Trophoblast cell (in vitro differentiated cells and primary cell): Measurements from ENCODE around the gene TGIF1.

Experiments
- DNase-seq, 2 donors: peaks; one replicate each; pipeline ENCODE4 v3.0.0-alpha.2; 2016
- H2AFZ ChIP-seq: 2 replicates; pipeline ENCODE4 v1.6.1; 2013; ENCODE audit warnings: low read length, moderate library complexity, mild to moderate bottlenecking; ENCODE audit not compliant: insufficient read depth, poor library complexity
- H2AK5ac ChIP-seq: 2 replicates; pipeline ENCODE4 v1.6.1; 2013; ENCODE audit warnings: mild to moderate bottlenecking, low read length
- H2BK120ac ChIP-seq: 2 replicates; pipeline ENCODE4 v1.6.1; 2013; ENCODE audit warnings: low read length, mild to moderate bottlenecking, moderate library complexity; ENCODE audit not compliant: insufficient read depth, poor library complexity
- H2BK12ac ChIP-seq: 2 replicates; pipeline ENCODE4 v1.6.1; 2013; ENCODE audit warnings: mild to moderate bottlenecking, low read length, moderate library complexity
- H2BK5ac ChIP-seq: 2 replicates; pipeline ENCODE4 v1.6.1; 2013; ENCODE audit warnings: low read length, low read depth, moderate library complexity, mild to moderate bottlenecking; ENCODE audit not compliant: poor library complexity
- H3K14ac ChIP-seq: 2 replicates; pipeline ENCODE4 v1.6.1; 2013; ENCODE audit warnings: mild to moderate bottlenecking, low read length
- H3K18ac ChIP-seq: 2 replicates; pipeline ENCODE4 v1.6.1; 2013; ENCODE audit warnings: mild to moderate bottlenecking, low read length
- H3K23ac ChIP-seq: 2 replicates; pipeline ENCODE4 v1.6.1; 2013; ENCODE audit warnings: low read length
- H3K27ac ChIP-seq: 2 replicates; pipeline ENCODE4 v1.5.1; 2013; ENCODE audit warnings: low read depth, mild to moderate bottlenecking, inconsistent platforms, low read length, moderate library complexity
- H3K27me3 ChIP-seq: 2 replicates; pipeline ENCODE4 v1.6.1; 2013; ENCODE audit warnings: inconsistent platforms, mild to moderate bottlenecking, low read length, moderate library complexity; ENCODE audit not compliant: insufficient read depth
- H3K36me3 ChIP-seq, 2 experiments: 1 replicate in 1 of 2; 2 replicates in 1 of 2; pipeline ENCODE4 v1.6.1; 2013; ENCODE audit warnings: low read length in 2 of 2, mild to moderate bottlenecking in 2 of 2, moderate library complexity in 1 of 2; ENCODE audit not compliant: insufficient read depth in 2 of 2, control insufficient read depth in 1 of 2
- H3K4ac ChIP-seq: 2 replicates; pipeline ENCODE4 v1.6.1; 2013; ENCODE audit warnings: low read depth, mild to moderate bottlenecking, low read length, moderate library complexity
- H3K4me1 ChIP-seq, 2 experiments: 1 replicate in 1 of 2; 2 replicates in 1 of 2; pipeline ENCODE4 v1.6.1; 2013; ENCODE audit warnings: low read length in 2 of 2, mild to moderate bottlenecking in 2 of 2, moderate library complexity in 1 of 2; ENCODE audit not compliant: insufficient read depth in 2 of 2, control insufficient read depth in 1 of 2
- H3K4me2 ChIP-seq: 2 replicates; pipeline ENCODE4 v1.6.1; 2013; ENCODE audit warnings: inconsistent platforms, mild to moderate bottlenecking, low read length, moderate library complexity
- H3K4me3 ChIP-seq: 2 replicates; pipeline ENCODE4 v1.5.1; 2013; ENCODE audit warnings: mild to moderate bottlenecking, low read depth, low read length, inconsistent platforms
- H3K79me1 ChIP-seq: one replicate; pipeline ENCODE4 v1.6.1; 2013; ENCODE audit warnings: low read length
- H3K79me2 ChIP-seq: 2 replicates; pipeline ENCODE4 v1.6.1; 2013; ENCODE audit warnings: low read length, mild to moderate bottlenecking; ENCODE audit not compliant: control insufficient read depth, insufficient read depth, poor library complexity
- H3K9ac ChIP-seq: 2 replicates; pipeline ENCODE4 v1.6.1; 2013; ENCODE audit warnings: mild to moderate bottlenecking, low read length
- H3K9me3 ChIP-seq: 2 replicates; pipeline ENCODE4 v1.6.1; 2013; ENCODE audit warnings: low read depth, mild to moderate bottlenecking, control low read depth, inconsistent platforms, low read length; ENCODE audit not compliant: insufficient read depth
- H4K12ac ChIP-seq: 2 replicates; pipeline ENCODE4 v1.6.1; 2013; ENCODE audit warnings: low read depth, mild to moderate bottlenecking, low read length, moderate library complexity
- H4K8ac ChIP-seq: 2 replicates; pipeline ENCODE4 v1.6.1; 2013; ENCODE audit warnings: low read depth, mild to moderate bottlenecking, low read length, moderate library complexity
- H4K91ac ChIP-seq: one replicate; pipeline ENCODE4 v1.6.1; 2013; ENCODE audit warnings: low read depth, mild to moderate bottlenecking, low read length, moderate library complexity
- WGBS: extraction: QIAGEN DNeasy Blood & Tissue Kit; methylation state at CpG from one replicate; pipeline ENCODE4 v1.1.7; 2013; ENCODE audit warnings: missing lambda C conversion rate; ENCODE audit not compliant: insufficient read length, insufficient coverage; ENCODE audit errors: extremely low coverage; 5-methylcytosine and 5-hydroxymethylcytosine counted together

TGIF1 gene

DNA sequence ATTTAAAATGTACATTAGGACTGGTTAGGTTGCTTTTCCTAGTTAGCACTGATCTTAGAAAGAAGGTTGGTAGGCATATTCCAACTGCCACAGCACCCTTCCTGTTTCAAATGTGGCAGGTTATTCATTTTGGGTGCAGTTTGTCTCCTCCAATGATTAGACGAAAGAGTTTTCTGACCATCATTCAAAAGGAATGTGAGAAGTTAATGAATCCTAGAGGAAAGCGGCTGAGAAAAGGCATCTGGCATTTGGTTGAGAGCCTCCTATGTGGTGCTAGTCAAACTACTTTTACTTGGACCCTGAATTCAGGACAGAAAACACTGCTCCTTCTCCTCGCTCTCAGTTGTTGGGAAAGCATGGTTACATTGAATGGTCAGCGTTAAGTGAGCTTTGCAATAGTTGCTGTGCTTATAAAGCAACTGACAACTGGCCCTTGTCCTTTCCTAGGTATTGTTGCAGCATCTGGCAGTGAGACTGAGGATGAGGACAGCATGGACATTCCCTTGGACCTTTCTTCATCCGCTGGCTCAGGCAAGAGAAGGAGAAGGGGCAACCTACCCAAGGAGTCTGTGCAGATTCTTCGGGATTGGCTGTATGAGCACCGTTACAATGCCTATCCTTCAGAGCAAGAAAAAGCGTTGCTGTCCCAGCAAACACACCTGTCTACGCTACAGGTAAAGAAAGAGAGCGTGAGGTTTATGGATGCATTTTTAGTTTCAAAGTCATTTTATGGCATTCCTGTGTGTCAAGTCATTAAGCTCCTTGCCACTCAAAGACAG lies 6.1 kb downstream of the TGIF1 start:
- Histone ChIP-seq H4K91ac (no peak overlapping the region), H3K23ac (no peak overlapping the region), H3K79me2 (peaks cover 24% of the 10 kb centered on the region), H2BK5ac (no peak overlapping the region), H3K4me1 (peaks cover 0 to 7% of the 10 kb centered on the region in 2 experiments), H2AK5ac (no peak overlapping the region), H3K4me3 (no peak overlapping the region), H4K12ac (no peak overlapping the region), H3K79me1 (peaks cover 24% of the 10 kb centered on the region), H4K8ac (no peak overlapping the region), H3K18ac (peak overlapping the region; percentile 57), H2BK12ac (no peak overlapping the region), H3K4me2 (peak overlapping the region; percentile 7), H3K9ac (no peak overlapping the region), H3K36me3 (peaks cover 17 to 23% of the 10 kb centered on the region in 2 experiments), H3K9me3 (no peaks in the 10 kb centered on the region), H2BK120ac (no peak overlapping the region), H2AFZ (no peak overlapping the region), H3K27me3 (no peaks in the 10 kb centered on the region), H3K27ac (peak overlapping the region; percentile 2), H3K14ac (no peak overlapping the region), H3K4ac (peak overlapping the region; percentile 19)
- no CpG with 5 or more reads among the region's 10 CpGs for WGBS
- DNase-seq, result peak in 1 of 2 donors; percentile 39

- H3K9me3 ChIP-seq, result no peaks in the 10 kb centered on the region
- H3K79me2 ChIP-seq, result peaks cover 19% of the 10 kb centered on the region
- WGBS, result no CpG with 5 or more reads among the region's 1 CpG
- H2BK12ac ChIP-seq, result no peak overlapping the region
- no peak overlapping the region for H4K8ac ChIP-seq
- no peak overlapping the region for H3K9ac ChIP-seq
- no peak overlapping the region for H3K4me2 ChIP-seq
- H3K18ac ChIP-seq, result no peak overlapping the region
- H2BK5ac ChIP-seq, result no peak overlapping the region
- peaks cover 0 to 7% of the 10 kb centered on the region in 2 experiments for H3K4me1 ChIP-seq
- H4K12ac ChIP-seq, result no peak overlapping the region
- H2AK5ac ChIP-seq, result no peak overlapping the region
- H4K91ac ChIP-seq, result no peak overlapping the region
- no peak for DNase-seq
- peaks cover 20% of the 10 kb centered on the region for H3K79me1 ChIP-seq
- H3K14ac ChIP-seq, result no peak overlapping the region
- no peak overlapping the region for H2BK120ac ChIP-seq
- H3K4me3 ChIP-seq, result no peak overlapping the region
- H3K23ac ChIP-seq, result no peak overlapping the region
- no peak overlapping the region for H3K27ac ChIP-seq
- no peak overlapping the region for H3K4ac ChIP-seq
- no peak overlapping the region for H2AFZ ChIP-seq
- no peaks in the 10 kb centered on the region for H3K27me3 ChIP-seq
- peaks cover 17 to 23% of the 10 kb centered on the region in 2 experiments for H3K36me3 ChIP-seq
Measured at GRCh38 chr18:3456686-3457069, 6.7 kb downstream of the TGIF1 start.

GRCh38 chr18:3457261-3457724 lies 7.3 kb downstream of the TGIF1 start:
- Histone ChIP-seq H3K27ac (no peak overlapping the region), H2BK12ac (no peak overlapping the region), H3K18ac (no peak overlapping the region), H2AFZ (no peak overlapping the region), H3K14ac (no peak overlapping the region), H4K12ac (no peak overlapping the region), H3K4me1 (peaks cover 0 to 7% of the 10 kb centered on the region in 2 experiments), H3K79me1 (peaks cover 13% of the 10 kb centered on the region), H3K79me2 (peaks cover 13% of the 10 kb centered on the region), H3K27me3 (no peaks in the 10 kb centered on the region), H2BK120ac (no peak overlapping the region), H3K9me3 (no peaks in the 10 kb centered on the region), H3K4me2 (no peak overlapping the region), H3K4me3 (no peak overlapping the region), H3K23ac (no peak overlapping the region), H2BK5ac (no peak overlapping the region), H2AK5ac (no peak overlapping the region), H4K8ac (no peak overlapping the region), H4K91ac (no peak overlapping the region), H3K4ac (peak overlapping the region; percentile 64), H3K9ac (no peak overlapping the region), H3K36me3 (peaks cover 14 to 25% of the 10 kb centered on the region in 2 experiments)
- no peak for DNase-seq
- no CpG with 5 or more reads among the region's 15 CpGs for WGBS

DNA sequence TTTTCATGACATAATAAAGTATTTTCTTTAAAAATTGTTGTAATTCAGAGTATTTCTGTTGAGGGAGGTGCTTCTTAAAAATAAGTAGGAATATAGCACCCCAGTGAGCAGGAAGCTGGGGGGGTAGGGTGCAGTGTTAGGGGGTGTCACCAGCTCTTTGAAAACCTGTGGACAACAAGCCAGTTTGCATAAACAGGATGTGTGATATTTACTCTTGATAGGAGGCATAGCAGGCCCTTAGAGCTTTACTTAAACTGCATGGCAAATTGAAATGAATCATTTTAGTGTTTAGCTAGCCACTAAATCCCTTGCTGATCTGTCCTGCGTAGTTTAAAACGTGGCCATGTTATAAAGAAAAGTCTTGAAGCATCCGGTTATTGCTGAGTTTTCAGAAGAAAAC lies 8.4 kb downstream of the TGIF1 start:
- peaks cover 14 to 25% of the 10 kb centered on the region in 2 experiments for H3K36me3 ChIP-seq
- H2AK5ac ChIP-seq, result no peak overlapping the region
- no peak overlapping the region for H3K18ac ChIP-seq
- H4K8ac ChIP-seq, result no peak overlapping the region
- peak overlapping the region; percentile 63 for H2BK5ac ChIP-seq
- H3K23ac ChIP-seq, result no peak overlapping the region
- no peak overlapping the region for H4K12ac ChIP-seq
- peaks cover 5% of the 10 kb centered on the region for H3K79me1 ChIP-seq
- H3K4ac ChIP-seq, result no peak overlapping the region
- H3K27me3 ChIP-seq, result no peaks in the 10 kb centered on the region
- H2BK120ac ChIP-seq, result no peak overlapping the region
- no peak overlapping the region for H3K4me2 ChIP-seq
- no peak overlapping the region for H4K91ac ChIP-seq
- H3K9me3 ChIP-seq, result no peaks in the 10 kb centered on the region
- WGBS, result no CpG with 5 or more reads among the region's 3 CpGs
- H2AFZ ChIP-seq, result no peak overlapping the region
- peaks cover 0 to 7% of the 10 kb centered on the region in 2 experiments for H3K4me1 ChIP-seq
- H2BK12ac ChIP-seq, result no peak overlapping the region
- peaks cover 2% of the 10 kb centered on the region for H3K79me2 ChIP-seq
- H3K27ac ChIP-seq, result no peak overlapping the region
- H3K4me3 ChIP-seq, result no peak overlapping the region
- no peak overlapping the region for H3K14ac ChIP-seq
- DNase-seq, result no peak
- no peak overlapping the region for H3K9ac ChIP-seq
